OCI-M2 (cell line): ENCODE results near the gene SMC6.

Source experiments
- DNase-seq: peaks from one replicate; lab custom pipeline; 2025; ENCODE audit not compliant: unreplicated experiment; lab: John Stamatoyannopoulos, UW

Gene SMC6

GRCh38 chr2:17717666-17718065, 35.9 kb downstream of the SMC6 start:
- no peak for DNase-seq

GRCh38 chr2:17713291-17713690, 40.3 kb downstream of the SMC6 start:
- DNase-seq, result no peak

- DNase-seq, result no peak
Observed at GRCh38 chr2:17710547-17711248, 42.9 kb downstream of the SMC6 start.

- no peak for DNase-seq
Observed at GRCh38 chr2:17709897-17710296, 43.7 kb downstream of the SMC6 start.

- DNase-seq, result no peak
Observed at GRCh38 chr2:17708501-17708900, 45.1 kb downstream of the SMC6 start.

- no peak for DNase-seq
Observed at GRCh38 chr2:17706845-17707244, 46.8 kb downstream of the SMC6 start.

- no peak for DNase-seq
Observed at GRCh38 chr2:17690776-17691175, 62.8 kb downstream of the SMC6 start.

- DNase-seq, result no peak
Observed at GRCh38 chr2:17689010-17689409, 64.6 kb downstream of the SMC6 start.

- DNase-seq, result no peak
Observed at GRCh38 chr2:17688600-17688999, 65.0 kb downstream of the SMC6 start.

- no peak for DNase-seq
Observed at GRCh38 chr2:17683981-17684380, 69.6 kb downstream of the SMC6 start.

GRCh38 chr2:17682098-17682857, 71.3 kb downstream of the SMC6 start:
- no peak for DNase-seq

- DNase-seq, result no peak
Observed at GRCh38 chr2:17680119-17680518, 73.5 kb downstream of the SMC6 start.

- no peak for DNase-seq
Observed at GRCh38 chr2:17674817-17675216, 78.8 kb downstream of the SMC6 start.

GRCh38 chr2:17672583-17673317, 80.9 kb downstream of the SMC6 start:
- DNase-seq, result no peak

- no peak for DNase-seq
Observed at GRCh38 chr2:17667898-17668297, 85.7 kb downstream of the SMC6 start.

GRCh38 chr2:17664534-17664933, 89.1 kb downstream of the SMC6 start:
- DNase-seq, result no peak

- DNase-seq, result no peak
Observed at GRCh38 chr2:17662723-17663122, 90.9 kb downstream of the SMC6 start.

GRCh38 chr2:17661460-17661859, 92.2 kb downstream of the SMC6 start:
- DNase-seq, result no peak

GRCh38 chr2:17660219-17660618, 93.4 kb downstream of the SMC6 start:
- no peak for DNase-seq

- no peak for DNase-seq
Observed at GRCh38 chr2:17658251-17658843, 95.3 kb downstream of the SMC6 start.

- DNase-seq, result no peak
Observed at GRCh38 chr2:17657759-17658158, 95.9 kb downstream of the SMC6 start.
